Left forelimb (tissue), 1 donor: ENCODE measurements around the gene BMPR1B.
"Not testable (repeated sequence)": the region's sequence is repeated elsewhere in the genome, so short reads cannot be mapped to it uniquely, and the experiment has no call there.

ENCODE experiments used
- DNase-seq: peaks from one replicate; pipeline ENCODE4 v3.0.0-alpha.2; 2018; ENCODE audit warnings: low spot score

BMPR1B gene

GRCh38 chr4:94763005-94763404 is 5.2 kb downstream of the BMPR1B start:
- no peak for DNase-seq

- DNase-seq, result no peak
These were observed 5.7 kb downstream of the BMPR1B start for GRCh38 chr4:94763500-94763899.

DNA sequence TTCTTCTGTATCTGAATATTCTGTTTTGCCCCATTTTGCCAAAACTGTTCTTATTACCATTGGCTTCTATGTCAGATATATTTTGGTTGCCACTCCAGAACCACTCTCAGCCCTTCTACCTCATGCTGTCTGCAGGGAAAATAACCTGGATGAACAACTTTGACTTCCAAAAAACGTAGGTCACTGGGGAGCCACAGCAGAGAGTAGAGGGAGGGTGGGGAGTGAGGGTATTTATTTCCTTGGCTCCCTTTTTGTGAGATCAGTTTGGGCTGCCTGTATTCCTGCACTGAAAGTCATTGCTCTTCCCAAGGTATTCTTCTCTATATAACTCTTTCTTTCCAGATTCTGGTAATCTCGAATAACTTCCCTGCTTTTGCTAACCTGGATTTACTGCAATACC is 6.3 kb downstream of the BMPR1B start:
- no peak for DNase-seq

DNA sequence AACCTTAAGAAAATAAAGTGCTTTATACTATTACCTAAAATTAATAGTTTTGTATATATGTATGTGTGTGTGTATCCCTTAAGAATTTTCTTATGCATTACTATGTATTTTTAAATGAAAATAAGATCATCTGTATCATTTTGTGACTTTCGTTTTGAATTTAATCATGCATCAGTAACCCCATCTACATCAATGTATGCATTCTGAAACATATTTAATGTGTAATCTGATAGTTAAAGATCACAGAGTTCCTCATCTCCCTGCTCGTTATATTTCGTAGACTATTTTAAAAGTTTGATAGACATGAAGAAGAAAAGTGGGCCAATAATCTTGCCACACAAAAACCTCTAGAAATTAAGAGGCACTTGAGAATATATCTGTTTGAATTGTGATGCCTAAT is 7.4 kb downstream of the BMPR1B start:
- DNase-seq, result no peak

DNA sequence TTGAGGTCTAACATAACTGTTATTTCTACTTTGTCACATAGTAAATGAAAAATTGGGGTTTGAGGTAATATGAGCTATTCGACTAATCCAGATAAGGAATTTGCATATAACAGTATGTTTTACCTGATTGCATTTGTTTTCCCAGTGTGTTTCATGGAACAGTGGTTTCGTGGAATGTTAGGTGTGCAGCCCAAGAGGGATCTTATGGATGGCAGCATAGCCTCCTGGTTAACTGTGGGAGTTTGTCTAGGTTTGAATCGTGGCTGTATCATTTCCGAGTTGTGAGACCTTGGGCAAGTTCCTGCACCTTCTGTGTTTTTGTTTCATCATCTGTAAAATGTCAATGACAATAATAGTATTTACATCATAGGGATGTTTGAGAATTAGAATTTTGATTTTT is 7.9 kb downstream of the BMPR1B start:
- DNase-seq, result no peak

DNA sequence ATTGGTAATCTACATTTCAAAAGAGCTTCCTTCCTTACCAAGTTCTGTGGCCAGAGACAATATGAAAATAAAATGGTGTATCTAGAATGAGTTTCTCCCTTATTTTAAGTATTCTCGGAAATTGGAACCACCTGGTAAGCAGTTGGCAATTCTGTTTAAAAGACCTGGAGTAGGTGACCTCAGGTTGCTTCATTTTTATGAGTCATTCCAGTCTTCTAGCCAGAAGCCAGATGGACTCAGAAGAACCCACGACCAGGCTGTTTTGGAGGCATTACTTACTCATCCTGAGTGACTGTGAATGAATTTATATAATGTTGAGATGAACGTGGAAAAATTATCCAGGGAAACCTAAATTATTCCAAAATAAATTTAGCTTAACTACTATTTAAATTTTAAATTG is 9.1 kb downstream of the BMPR1B start:
- no peak for DNase-seq

- DNase-seq, result no peak
These were observed 9.7 kb downstream of the BMPR1B start for GRCh38 chr4:94767446-94767845.

DNA sequence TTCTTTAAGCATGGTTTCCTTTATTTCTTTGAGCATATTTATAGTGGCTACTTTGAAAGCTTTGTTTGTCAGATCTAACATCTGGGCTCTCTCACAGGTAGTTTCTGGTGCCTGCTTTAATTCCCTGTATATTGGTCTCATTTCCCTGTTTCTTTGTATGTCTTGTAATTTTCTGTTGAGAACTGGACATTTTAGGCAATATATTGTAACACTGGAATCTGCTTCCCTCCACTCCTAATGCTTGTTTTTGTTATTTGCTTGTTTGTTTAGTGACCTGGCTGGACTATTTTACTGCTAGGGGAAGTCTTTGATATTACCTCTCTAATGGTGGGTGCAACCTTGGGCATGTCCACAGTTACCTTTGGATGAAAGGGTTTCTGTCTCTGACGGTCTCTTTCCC is 25.0 kb downstream of the BMPR1B start:
- DNase-seq, result no peak

- no peak for DNase-seq
These were observed 33.9 kb downstream of the BMPR1B start for GRCh38 chr4:94791701-94792100.

DNA sequence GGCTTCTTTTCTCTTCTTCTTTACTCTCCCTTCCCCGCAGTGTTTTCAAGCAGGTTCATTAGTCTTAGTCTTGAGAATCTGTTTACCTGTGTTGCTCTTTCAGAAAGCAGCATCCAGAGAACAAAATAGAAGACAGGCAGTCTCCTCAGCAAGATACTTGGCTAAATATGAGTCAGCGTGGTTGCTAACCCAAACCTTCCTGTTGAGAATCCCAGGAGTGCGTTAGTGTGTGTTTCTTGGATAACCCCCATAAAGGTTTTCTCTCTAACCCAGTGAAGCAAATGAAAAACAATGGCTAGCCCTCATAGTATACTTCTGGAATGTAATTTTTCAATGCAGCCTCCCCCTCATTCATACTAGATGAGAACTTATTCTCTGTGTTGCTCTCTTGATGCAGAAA is 41.1 kb downstream of the BMPR1B start:
- DNase-seq, result no peak

GRCh38 chr4:94801016-94801415 is 43.3 kb downstream of the BMPR1B start:
- no peak for DNase-seq

- no peak for DNase-seq
These were observed 44.3 kb downstream of the BMPR1B start for GRCh38 chr4:94802091-94802490.

- no peak for DNase-seq
These were observed 45.4 kb downstream of the BMPR1B start for GRCh38 chr4:94803181-94803580.

DNA sequence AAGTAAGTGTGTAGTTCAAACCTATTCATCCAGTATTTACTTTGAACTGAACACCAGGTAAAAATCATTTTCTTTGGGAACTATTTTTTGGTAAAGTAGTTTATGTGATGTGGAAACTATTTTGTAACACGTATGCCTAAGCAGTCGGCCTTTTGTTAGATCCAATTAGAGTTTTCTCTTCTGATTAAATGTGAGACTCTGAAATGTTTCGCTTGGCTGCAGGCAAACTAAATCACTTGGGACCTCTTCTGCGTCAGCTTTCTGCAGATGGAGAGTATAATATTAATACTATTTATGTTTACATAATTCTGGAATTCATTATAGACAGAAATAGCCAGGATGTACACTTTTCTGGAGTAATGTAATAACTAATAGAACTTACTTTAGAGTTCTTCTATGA is 46.9 kb downstream of the BMPR1B start:
- DNase-seq, result no peak

GRCh38 chr4:94806376-94806775 is 48.6 kb downstream of the BMPR1B start:
- no peak for DNase-seq

DNA sequence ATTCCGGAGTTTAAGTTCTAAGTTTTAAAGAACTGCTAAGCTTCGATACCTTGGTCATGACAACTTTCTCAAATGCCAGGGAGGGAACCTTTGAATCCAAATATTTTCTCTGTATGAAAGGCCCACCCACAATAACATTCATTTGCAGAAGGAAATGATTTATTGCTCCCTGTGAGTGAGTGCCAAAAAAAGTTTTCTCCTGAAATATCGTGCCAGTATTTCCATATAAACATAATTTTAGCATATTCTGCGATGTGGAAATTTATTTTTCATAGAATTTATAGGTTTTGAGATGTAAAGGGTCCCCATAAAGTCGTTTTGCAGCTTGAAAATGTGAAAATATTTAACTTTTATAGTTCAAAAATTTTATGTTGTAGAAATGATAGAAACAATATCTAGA is 53.9 kb downstream of the BMPR1B start:
- DNase-seq, result no peak

DNA sequence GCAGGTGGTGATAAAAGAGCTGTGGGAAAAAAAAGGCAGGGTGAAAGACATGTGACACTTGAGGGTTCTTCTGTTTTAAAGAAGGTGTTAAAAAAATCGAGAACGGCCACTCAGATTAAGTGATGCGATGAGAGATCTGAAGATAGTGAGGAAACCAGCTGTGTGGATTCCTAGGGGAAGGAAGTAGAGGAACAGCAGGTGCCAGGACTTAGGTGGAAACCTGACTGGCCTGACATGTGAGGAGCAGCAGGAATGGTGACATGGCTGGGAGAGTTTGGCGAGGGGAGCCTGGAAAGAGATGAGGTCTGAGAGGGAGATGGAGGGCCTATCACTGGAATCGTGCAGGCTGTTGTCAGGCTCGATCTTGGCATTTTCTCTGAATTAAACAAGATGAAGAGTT is 55.5 kb downstream of the BMPR1B start:
- DNase-seq, result no peak

DNA sequence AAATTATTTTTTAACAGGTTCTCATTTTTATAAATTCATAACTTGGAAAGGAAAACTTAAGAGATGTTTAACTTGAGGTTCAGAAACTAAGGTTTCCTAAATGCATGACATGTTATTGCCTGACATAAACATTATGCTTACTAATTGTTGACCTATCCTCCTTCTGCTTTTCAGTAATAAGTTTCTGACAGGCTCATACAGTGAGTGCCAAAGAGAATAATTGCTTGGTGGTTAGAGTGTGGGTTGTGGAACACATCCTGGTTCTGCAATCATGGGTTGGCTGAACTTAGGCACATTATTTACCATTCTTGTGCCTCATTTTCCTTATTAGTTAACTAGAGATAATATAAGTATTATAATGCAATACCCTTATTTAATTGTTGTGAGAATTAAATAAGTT is 56.5 kb downstream of the BMPR1B start:
- no peak for DNase-seq

GRCh38 chr4:94819371-94820168 is 61.8 kb downstream of the BMPR1B start:
- DNase-seq, result no peak

DNA sequence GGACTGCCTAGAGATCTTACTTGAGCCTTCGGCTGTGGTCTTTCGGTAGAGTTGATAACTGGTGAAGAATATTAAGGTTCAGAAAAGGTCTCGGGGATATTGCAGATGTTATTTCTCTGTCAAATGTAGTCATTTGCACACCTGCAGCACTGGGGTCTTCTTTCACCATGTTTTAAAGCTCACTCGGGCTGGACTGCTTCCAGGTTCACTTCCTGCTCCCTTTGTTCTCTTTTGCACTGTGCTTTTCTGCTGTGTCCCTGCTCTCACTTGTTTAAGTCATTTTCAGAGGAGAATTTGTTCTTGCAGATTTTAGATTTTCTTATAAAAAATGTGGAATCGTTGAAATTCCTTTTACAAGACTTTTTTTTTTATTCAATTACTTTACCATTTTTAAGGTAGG is 68.5 kb downstream of the BMPR1B start:
- no peak for DNase-seq

DNA sequence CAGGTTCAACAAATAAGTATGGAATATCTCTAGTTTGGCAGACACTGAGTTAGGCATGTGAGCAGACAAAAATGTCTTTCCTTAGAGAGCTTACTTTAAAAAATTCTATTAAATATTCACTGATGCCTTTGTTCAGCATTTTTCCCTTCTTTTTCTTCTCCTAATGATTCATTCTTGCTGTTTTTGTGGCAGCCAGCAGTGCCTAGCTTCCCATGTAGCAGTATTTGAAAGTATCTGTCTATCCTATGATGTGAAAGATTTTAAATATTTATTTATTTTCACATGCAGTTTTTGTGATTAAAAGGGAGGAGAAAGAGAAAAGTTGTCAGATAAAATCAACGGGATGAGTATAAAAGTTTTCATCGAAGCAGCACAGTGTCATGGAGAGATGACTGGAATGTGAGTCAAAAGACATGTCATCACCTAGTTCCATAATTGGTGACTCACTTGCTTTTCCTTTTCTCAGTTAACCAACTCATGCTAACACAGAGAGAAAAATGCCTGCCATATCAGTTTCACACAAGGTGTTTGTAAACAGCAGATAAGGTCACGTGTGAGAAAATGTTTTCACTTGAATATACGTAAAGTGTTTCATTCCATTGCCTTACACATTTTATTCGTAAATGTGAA is 69.8 kb downstream of the BMPR1B start:
- no peak for DNase-seq

DNA sequence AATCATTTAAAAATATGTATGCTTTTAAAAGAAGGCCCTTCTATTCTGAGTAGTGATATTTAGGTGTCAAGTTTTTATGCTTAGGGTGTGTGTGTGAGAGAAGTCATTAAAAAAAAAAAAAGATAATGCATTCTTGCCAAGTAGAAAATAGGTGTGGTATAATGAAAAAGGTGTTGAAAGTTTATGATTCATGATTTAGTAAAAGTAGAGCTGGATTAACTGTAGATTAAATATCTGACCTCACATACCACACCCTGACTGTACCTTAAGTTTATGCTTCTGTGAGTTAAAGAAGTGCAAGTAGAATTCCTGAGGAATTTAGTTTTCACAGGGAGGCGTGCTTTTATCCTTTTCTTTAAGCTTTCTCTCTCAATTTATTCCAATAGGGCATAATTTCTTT is 71.1 kb downstream of the BMPR1B start:
- DNase-seq, result no peak

- no peak for DNase-seq
These were observed 73.9 kb downstream of the BMPR1B start for GRCh38 chr4:94831607-94832006.

DNA sequence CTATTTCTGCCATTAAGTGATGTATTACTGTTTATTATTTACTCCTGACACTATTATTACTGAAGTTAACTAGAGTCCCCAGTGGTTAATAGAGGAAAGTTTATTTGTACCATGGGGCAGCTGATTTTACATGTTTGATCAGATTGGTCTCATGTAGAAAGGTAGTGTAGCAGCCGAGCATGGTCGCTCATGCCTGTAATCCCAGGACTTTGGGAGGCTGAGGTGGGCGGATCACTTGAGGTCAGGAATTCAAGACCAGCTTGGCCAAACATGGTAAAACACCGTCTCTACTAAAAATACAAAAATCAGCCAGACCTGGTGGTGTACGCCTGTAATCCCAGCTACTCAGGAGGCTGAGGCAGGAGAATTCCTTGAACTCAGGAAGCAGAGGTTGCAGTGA is 74.6 kb downstream of the BMPR1B start:
- DNase-seq, result not testable (repeated sequence)
